Epithelial cell of prostate (primary cell): Measurements from ENCODE around the gene TNFAIP6.

Source experiments
- DNase-seq: peaks from one replicate; pipeline ENCODE4 v3.0.0-alpha.2; 2011; ENCODE audit warnings: low read depth, low spot score
- H3K27ac ChIP-seq: fragments of 450-650 bp; 2 replicates; pipeline ENCODE4 v1.5.1; 2017; ENCODE audit warnings: mild to moderate bottlenecking

TNFAIP6 gene

DNA sequence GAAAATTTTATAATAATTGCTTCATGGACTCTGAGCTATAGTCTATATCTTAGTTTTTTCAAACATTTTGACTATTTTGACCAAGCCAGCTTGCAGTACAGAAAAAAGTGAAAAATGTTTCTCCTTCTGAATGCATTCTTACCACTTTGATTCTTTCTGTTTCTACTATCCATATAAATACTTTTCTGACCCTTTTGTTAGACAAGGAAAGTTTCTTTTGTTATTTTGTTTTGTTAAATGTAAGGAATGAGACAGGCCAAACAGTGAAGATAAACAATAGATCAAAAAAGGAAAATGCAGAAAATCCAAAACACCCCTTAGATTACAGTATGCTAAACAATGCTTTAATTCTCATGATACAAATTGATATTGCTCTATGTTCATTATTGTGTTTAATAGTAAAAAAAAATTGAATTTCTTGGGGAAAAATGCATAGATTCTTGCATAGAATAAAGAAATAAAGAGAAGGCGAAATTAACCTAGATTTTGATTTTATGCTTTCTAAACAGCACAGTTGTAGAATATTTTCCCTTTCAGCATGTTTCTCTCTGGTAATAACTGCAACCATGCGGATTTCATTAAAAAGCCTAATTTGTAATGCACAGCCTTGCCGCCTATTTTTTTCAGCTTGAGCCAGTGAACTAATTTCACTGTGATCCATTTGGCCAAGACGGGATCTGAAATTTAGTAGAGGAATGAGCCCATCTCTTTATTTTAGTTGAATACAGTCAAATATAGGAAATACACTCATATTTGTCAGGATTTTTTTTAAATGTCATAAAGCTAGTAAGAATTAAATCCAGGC is 976 bp downstream of the TNFAIP6 start:
- DNase-seq: no peak
- H3K27ac ChIP-seq: no peak overlapping the region

DNA sequence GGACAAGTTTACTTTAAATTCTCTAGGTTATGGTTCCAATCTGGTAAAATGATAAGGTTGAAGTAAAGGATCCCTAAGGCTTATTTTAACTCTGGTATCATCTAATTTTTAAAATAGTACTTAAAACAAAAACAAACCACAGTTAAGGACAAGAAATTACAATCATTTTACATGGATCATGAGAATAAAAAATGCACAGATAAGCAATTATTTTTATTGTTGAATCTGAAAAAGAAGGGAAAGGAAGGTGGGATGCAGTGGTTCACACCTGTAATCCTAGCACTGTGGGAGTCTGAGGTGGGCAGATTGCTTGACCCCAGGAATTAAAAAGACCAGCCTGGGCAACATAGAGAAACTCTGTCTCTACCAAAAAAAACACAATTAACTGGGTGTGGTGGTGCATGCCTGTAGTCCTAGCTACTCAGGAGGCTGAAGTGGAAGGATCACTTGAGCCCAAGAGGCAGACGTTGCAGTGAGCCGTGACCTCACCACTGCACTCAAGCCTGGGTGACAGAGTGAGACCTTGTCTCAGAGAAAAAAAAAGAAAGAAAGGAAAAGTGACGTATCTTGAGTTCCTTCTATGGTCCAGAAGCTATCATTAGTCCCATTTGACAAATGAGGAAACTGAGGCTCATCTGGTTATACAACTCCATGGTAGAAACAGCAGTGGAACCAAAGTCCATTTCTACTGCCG is 2.5 kb downstream of the TNFAIP6 start:
- DNase-seq: no peak
- H3K27ac ChIP-seq: no peak overlapping the region

DNA sequence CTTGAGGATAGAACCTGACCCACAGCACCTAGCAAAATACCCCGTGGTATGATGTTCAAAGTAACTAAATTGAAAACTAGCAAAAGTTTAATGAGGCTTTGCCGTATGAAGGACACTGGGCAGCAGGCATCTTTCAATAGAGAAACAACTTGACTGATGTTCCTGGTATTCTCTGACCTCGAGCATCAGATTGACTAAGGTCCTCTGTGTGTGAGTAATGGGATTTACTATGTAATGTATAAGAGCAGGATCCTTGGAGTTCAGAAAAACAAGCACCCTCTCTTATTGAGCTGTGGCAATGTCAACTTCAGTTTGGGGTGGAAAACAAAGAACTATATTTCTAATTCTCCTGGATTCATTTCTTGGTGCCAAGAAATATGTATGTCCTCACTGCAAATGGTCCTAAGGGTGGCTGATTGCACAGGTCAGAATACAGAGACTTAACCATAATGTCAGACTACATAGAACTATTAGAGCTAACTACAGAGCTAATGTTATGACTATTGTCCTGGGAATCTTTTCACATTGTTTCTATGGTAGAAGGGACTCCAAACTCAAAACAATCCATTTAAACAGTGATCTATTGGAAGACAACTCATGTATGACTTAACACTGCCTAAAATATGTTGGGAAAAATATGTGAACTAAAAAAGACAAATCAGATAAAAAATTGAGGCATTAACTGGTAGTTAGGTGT is 4.4 kb downstream of the TNFAIP6 start:
- no peak for DNase-seq
- H3K27ac ChIP-seq: no peak overlapping the region

DNA sequence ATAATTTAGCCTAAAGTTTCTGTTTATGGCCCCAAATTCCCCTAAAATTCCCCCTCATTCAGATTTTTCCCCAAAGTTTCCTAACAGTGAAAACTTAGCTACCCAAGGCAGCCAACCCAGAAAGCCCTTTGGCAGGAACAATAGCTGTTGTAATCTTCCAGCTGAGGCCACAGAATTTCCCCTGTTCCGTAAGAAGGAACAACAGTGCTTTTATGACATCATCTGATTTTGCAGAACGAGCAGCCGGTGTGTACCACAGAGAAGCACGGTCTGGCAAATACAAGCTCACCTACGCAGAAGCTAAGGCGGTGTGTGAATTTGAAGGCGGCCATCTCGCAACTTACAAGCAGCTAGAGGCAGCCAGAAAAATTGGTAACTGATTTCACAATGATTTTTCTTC is 6.3 kb downstream of the TNFAIP6 start:
- DNase-seq: no peak
- H3K27ac ChIP-seq: no peak overlapping the region

DNA sequence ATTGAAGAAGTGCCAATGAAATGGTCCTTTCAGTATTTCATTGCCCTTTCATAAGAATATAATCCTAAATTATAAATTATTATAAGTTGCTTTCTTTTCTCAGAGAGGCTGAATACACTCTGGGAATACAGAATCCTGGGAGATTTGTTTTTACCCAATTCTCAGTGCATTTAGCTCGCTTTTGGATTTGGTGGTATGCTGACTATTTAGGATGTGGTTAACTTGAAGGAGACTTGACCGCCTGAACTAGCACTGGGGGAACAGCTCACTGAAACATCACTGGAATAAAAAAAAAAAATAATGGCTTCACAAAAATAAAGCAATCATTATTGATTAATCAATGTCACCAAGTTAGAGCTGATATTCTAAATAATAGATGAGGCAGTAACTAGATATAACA is 10.2 kb downstream of the TNFAIP6 start:
- no peak overlapping the region for H3K27ac ChIP-seq

DNA sequence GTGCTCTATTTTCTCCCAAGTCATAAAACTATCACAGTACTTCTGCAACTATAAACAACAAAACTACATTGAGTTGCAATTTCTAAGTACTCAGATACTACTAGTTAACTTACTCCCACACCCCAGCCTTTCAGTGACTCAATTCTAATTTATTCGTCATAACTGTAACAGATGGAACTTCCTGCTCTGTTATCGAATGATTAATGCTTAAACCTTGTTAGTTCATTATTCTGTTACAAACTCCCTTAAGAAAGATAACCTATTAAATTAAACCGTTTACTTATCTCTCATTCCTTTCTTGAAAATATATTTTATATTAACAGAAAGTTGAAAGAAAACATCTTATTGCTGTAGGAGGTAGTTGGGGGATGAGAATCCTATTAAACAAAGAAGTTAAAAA is 17.0 kb downstream of the TNFAIP6 start:
- DNase-seq: peak; percentile 43
- peak overlapping the region; percentile 12 for H3K27ac ChIP-seq

More for the DNA sequence above, 10.2 kb downstream of the TNFAIP6 start:
- DNase-seq: no peak

DNA sequence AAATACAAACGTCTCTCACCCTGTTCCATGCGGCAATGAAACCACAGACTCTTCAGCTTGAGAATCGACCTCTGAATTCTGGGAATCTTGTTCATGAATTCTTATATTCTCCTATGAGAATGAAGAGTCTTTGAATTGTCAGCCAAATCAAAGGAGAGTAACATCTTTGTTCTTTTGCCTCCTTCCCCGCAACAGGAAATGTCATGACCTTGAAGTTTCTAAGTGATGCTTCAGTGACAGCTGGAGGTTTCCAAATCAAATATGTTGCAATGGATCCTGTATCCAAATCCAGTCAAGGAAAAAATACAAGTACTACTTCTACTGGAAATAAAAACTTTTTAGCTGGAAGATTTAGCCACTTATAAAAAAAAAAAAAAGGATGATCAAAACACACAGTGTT is 21.8 kb downstream of the TNFAIP6 start:
- H3K27ac ChIP-seq: no peak overlapping the region
- DNase-seq: no peak

DNA sequence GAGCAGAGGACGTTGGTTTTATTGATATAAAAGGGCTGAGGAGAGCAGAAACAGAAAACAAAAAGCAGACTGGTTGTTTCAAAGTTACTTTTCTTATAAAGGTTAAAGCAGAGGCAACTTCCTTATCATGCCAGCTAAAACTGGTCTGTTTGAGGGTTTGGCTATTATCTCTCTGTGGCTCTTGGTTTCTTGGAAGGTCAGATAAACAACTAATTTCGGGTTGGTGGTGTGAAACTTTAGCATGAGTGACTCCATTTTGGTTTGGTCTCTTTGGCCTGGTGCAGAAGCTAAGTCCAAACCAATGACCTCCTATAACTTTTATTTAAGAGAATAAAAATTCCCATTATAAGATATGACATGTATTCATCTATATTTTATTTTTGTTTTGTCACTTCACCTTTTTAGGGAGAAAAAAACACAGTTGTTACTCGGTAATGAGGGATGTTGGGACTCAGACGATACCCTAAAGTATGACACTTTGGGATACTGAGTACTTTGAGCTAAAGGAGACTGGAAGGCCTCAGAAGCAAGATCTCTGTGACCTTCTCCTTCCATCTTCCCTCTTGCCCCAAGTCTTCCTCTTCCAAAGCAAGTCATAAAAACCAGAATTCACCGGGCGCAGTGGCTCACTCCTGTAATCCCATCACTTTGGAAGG is 23.3 kb downstream of the TNFAIP6 start:
- no peak overlapping the region for H3K27ac ChIP-seq
- DNase-seq: no peak

DNA sequence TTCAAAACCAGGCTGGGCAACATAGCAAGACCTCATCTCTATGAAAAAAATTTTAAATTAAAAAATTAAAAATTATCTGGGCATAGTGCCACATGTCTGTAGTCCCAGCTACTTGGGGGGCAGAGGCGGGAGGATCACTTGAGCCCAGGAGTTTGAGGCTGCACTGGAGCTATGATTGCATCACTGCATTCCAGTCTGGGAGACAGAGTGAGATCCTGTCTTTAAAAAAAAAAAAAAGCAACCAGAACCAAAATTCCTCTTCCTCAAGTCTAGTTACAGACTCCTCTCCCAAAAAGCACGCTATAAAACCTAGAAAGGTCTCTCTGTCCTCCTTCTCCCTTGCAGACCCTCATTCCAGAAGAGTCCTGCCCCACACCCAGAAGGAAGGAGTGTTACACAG is 23.9 kb downstream of the TNFAIP6 start:
- DNase-seq: no peak
- no peak overlapping the region for H3K27ac ChIP-seq

DNA sequence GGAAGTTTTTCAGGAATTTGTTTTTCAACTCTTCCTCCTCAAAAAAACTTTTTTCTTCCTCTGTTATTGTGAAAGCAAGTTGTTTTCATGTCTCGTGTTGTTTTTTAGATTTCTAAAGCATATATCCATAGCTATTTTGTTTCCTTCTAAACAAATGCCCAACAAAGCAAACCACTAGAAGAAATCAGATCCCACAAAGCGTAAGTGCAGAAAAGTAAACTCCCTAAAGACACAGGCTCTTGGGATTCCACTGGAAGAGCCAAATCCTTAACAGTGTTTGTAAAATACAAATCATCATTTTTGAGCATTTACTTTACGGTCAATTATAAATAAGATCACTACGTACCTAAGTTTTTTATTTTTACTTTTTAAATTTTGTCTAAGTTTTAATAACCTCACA is 30.6 kb downstream of the TNFAIP6 start:
- H3K27ac ChIP-seq: no peak overlapping the region
- DNase-seq: no peak

DNA sequence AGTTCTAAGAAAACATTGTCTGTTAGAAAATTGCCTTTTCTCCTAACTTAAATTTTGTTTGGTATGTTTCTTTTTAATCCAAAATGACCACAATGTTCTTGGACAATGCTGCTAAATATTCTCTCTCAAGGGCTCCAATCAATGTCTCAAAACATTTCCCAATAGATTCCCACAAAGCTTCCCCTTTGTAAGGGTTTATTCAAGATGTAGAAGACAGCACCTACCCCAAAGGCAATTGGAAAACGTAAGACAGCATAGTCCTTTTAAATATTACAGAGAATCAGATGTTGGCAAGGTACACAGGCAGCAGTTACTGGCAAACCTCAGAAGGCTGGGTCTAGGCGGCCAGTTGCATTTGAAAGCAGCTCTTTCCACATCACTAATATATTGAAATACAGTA is 34.0 kb downstream of the TNFAIP6 start:
- DNase-seq: no peak
- H3K27ac ChIP-seq: no peak overlapping the region

DNA sequence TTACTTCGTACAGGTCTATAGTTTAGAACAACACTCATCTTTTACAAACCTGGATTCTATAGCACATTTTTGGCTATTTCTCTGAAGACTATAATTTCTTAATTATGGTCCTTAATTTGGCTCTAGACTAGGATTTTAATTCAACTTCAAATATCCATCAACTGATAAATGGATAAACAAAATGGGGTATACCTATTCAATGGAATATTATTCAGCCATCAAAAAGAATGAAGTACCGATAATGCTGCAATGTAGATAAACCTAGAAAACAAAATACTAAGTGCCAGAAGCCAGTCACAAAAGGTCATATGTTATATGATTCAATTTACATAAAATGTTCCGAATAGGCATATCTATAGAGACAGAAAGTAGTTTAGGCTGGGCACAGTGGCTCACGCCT is 37.1 kb downstream of the TNFAIP6 start:
- DNase-seq: no peak

DNA sequence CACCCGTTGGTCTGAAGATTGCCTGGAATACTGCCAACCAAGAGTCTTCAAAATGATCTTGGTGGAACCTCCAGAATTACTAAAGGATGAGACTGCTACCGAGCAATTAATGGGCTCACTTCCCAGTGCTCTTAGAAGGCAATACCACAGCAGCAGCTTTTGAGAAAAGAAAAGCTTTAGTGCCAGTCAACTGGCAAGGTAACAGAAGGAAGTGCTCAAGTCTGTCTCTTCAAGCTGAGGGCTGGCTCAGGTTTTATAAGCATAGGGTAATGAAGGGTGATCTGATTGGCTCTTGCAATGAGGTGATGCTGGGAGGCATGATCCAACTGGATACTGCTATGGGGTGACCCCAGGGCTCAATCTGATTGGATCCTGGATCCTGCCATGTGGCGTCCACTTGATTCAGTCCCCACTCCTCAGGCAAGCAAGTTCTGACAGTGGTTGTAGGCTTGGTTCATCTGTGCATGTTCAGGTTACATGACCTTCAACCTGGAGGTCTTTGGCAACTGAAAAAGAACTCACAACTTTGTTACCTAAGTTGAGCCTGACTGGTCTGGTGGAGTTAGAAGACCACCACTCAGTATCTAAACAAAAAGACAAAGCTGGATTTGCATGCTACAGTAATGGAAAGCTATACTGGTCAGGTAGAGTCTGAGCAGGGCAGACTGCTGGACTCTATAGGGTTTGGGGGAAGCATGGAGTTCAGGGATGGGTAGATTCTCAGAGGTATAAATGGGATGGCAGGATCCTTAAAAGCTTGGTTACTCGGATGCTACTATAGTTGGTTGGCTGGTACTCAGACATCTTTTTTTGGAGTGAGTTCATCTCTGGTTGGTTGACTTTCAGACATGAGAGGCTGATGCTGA is 38.4 kb downstream of the TNFAIP6 start:
- no peak overlapping the region for H3K27ac ChIP-seq
- DNase-seq: no peak

More for the DNA sequence above, 37.1 kb downstream of the TNFAIP6 start:
- no peak overlapping the region for H3K27ac ChIP-seq

DNA sequence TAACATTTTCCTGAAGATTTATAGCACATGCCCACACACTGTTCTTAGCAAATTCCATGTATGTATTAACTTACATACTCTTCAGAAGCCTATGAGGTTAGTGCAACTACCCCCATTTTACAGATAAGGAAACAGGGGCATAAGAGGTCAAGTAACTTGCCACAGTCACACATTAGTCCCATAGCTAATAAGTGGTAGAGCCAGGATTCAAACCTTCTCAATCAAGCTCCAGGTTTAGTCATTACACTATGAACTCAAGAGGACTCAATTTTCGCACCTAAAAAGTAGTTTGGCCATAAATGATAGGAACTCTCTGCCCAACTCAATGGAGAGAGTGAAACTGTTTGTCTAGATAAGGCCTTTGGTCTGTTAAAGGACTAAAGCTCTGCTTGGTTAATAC is 42.6 kb downstream of the TNFAIP6 start:
- no peak for DNase-seq
- H3K27ac ChIP-seq: no peak overlapping the region

DNA sequence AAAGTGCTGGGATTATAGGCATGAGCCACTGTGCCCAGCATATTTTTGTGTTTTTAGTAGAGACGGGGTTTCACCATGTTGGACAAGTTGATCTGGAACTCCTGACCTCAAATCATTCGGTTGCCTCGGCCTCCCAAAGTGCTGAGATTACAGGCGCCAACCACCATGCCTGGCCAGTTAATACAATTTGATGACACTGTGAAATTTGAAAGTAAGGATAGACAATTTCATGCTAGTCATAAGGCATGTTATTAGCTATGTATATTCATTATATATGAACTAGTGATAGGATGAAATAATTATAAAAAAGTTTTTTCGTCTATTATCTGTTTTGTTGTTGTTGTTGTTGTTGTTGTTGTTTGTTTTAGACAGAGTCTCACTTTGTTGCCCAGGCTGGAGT is 43.8 kb downstream of the TNFAIP6 start:
- no peak for DNase-seq
- no peak overlapping the region for H3K27ac ChIP-seq

DNA sequence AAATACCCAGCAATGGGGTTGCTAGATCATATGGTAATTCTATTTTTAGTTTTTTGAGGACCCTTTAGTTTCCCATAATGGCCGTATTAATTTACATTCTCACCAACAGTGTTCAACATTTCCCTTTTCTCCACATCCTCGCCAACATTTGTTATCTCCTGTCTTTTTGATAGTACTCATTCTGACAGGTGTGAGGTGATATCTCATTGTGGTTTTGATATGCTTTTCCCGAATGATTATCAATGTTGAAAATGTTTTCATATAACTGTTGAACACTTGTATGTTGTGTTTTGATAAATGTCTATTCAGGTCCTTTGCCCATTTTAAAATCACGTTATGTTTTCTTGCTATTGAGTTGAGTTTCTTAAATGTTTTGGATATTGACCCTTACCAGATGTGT is 46.5 kb downstream of the TNFAIP6 start:
- DNase-seq: no peak
- H3K27ac ChIP-seq: no peak overlapping the region

DNA sequence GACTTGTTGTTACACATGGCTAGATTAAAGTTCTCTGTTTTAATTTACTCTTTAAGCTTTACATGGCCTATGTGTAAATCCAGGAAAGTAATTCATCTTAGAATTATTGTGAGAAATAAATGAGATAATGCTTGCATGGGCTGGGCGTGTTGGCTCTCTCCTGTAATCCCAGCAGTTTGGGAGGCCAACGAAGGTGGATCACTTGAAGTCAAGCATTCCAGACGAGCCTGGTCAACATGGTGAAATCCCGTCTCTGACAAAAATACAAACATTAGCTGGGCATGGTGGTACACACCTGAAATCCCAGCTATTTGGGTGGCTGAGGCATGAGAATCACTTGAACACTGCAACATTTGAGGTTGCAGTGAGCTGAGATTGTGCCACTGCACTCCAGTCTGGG is 48.0 kb downstream of the TNFAIP6 start:
- DNase-seq: no peak
- no peak overlapping the region for H3K27ac ChIP-seq

DNA sequence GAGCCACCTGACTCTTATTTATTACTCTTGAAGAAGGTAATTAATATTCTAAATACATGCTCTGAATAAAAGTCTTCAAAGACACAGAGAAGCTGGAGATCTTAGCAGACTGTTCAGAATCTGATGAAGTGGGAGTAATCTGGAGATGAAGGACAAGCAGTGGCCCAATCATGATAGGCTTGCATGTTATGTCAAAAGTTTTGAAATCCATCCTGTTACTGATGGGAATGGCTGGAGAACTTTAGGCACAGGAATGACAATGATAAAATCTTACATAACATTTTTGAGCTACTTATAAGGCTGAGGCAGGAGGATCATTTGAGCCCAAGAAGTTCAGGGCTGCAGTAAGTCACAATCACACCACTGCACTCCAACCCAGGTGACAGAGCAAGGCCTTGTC is 49.9 kb downstream of the TNFAIP6 start:
- no peak for DNase-seq
- H3K27ac ChIP-seq: no peak overlapping the region

DNA sequence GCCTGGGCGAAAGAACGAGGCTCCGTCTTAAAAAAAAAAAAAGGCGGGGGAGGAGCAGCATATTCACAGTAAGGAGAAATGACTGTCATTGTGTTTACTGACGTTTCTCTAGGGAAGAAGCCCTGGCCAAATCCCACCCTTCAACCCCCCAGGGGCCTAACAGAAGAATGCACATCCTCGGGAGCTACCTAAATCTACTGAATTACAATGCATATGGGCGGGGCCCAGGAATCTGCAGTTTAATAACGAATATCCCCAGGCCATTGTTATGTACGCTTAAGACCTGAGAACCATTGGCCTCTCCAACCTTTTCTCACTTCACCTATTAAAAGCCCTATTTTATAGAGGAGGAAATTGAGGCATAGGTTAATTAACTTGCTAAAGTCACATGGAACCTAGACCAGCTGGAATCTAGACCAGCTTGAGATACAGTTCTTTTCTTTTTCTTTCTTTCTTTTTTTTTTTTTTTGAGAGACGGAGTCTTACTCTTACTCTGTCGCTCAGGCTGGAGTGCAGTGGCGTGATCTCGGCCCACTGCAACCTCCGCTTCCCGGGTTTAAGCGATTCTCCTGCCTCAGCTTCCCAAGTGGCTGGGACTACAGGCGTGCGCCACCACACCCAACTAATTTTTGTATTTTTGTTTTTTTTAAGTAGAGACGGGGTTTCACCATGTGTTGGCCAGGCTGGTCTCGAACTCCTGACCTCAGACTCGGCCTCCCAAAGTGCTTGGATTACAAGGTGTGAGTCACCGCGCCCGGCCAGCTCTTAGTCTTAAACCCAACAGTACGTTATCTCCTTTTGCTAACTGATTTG is 51.6 kb downstream of the TNFAIP6 start:
- peak overlapping the region; percentile 79 for H3K27ac ChIP-seq
- no peak for DNase-seq
